PFSK-1 (cell line): ENCODE data around the gene THOP1.

Source experiments
- FOXP2 ChIP-seq: optimal IDR thresholded peaks from 2 replicates; pipeline ENCODE3; 2011; ENCODE audit warnings: borderline replicate concordance, control low read depth, inconsistent platforms; ENCODE audit not compliant: insufficient read depth; ENCODE audit errors: extremely low read length, extremely low read depth
- POLR2AphosphoS5 ChIP-seq: IDR thresholded peaks from 2 replicates; pipeline ENCODE4 v1.6.1; 2012; ENCODE audit warnings: low read depth, mild to moderate bottlenecking, control low read depth, low read length, moderate library complexity
- REST ChIP-seq, 2 experiments: IDR thresholded peaks; 2 replicates each; pipeline versions ENCODE4 v1.6.1 to v1.8.0; 2011 to 2012; ENCODE audit warnings: low read depth in 2 of 2, low read length in 2 of 2, control low read depth in 1 of 2, inconsistent platforms in 1 of 2, mild to moderate bottlenecking in 1 of 2, moderate library complexity in 1 of 2; ENCODE audit not compliant: insufficient read depth in 1 of 2
- SIN3A ChIP-seq: IDR thresholded peaks from 2 replicates; pipeline ENCODE4 v1.6.1; 2012; ENCODE audit warnings: mild to moderate bottlenecking, low read length, moderate library complexity, borderline replicate concordance; ENCODE audit not compliant: insufficient read depth
- TAF1 ChIP-seq: IDR thresholded peaks from 2 replicates; pipeline ENCODE4 v1.6.1; 2012; ENCODE audit warnings: low read length, control low read depth, borderline replicate concordance; ENCODE audit not compliant: insufficient read depth

THOP1 gene

GRCh38 chr19:2756921-2757881, 28.1 kb upstream of the THOP1 start:
- TF ChIP-seq FOXP2 (no peak), POLR2AphosphoS5 (no peak), TAF1 (no peak), SIN3A (no peak), REST (IDR thresholded peaks at IDR 0.05; ENCODE audit: insufficient read depth in 1 of 2, low read depth in 2 of 2, low read length in 2 of 2) (no peak)

GRCh38 chr19:2758601-2759313, 26.5 kb upstream of the THOP1 start:
- no peak for TF ChIP-seq TAF1
- peak; percentile 5; the same call in 1 of the 2 replicates for TF ChIP-seq POLR2AphosphoS5
- no peak for TF ChIP-seq SIN3A

GRCh38 chr19:2759362-2759761, 25.9 kb upstream of the THOP1 start:
- TF ChIP-seq POLR2AphosphoS5 (no peak), REST (IDR thresholded peaks at IDR 0.05; ENCODE audit: insufficient read depth in 1 of 2, low read depth in 2 of 2, low read length in 2 of 2) (no peak), SIN3A (no peak), TAF1 (no peak), FOXP2 (no peak)

- TF ChIP-seq REST (IDR thresholded peaks at IDR 0.05; ENCODE audit: insufficient read depth in 1 of 2, low read depth in 2 of 2, low read length in 2 of 2) (no peak), FOXP2 (no peak), SIN3A (no peak), POLR2AphosphoS5 (no peak), TAF1 (no peak)
Measured at GRCh38 chr19:2759965-2760364, 25.3 kb upstream of the THOP1 start.

GRCh38 chr19:2761309-2761677, 24.0 kb upstream of the THOP1 start:
- no peak for TF ChIP-seq SIN3A
